Upper lobe of left lung (tissue), 4 donors: Measurements from ENCODE around the gene ATXN2.
A peak's percentile ranks its signal among the peaks of the same experiment; 100 is the strongest.

Experiments used
- POLR2A ChIP-seq, 4 donors: fragments of 450-650 bp; IDR thresholded peaks; one replicate each; pipeline ENCODE4 v1.5.1; 2016 to 2017; ENCODE audit warnings: antibody characterized with exemption in 4 of 4, mild to moderate bottlenecking in 2 of 4
- POLR2AphosphoS5 ChIP-seq, 2 donors: sonication (generic); formaldehyde crosslinking; IDR thresholded peaks; one replicate each; pipeline ENCODE4 v1.5.1; 2017; ENCODE audit warnings: antibody characterized with exemption in 2 of 2
- TF ChIP-seq, protein P1 (sequence below), 6 experiments: fragments of 450-650 bp in 4 of 6; fragments of 200-600 bp in 2 of 6; sonication (generic) in 2 of 6; IDR thresholded peaks; one replicate each; pipeline ENCODE4 v1.5.1; 2016 to 2019; ENCODE audit warnings: antibody characterized with exemption in 6 of 6

DNA sequence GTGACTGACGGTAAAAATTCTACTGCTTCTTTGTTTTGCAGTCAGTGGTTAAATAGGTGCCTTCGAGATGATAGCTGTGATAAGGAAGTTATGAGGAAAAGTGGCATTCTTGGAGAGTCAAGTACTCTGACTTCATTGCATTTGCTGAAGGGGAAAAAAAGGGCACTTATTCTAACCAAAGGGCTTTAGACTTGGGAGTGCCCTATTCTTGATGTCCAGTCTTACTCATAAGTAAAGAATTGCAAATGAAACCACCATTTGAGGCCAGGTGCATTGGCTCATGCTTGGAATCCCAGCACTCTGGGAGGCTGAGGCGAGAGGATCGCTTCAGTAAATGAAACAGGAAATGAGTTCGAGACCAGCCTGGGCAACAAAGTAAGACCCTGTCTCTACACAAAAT is 46.3 kb upstream of the ATXN2 start:
- TF ChIP-seq, protein P1, sequence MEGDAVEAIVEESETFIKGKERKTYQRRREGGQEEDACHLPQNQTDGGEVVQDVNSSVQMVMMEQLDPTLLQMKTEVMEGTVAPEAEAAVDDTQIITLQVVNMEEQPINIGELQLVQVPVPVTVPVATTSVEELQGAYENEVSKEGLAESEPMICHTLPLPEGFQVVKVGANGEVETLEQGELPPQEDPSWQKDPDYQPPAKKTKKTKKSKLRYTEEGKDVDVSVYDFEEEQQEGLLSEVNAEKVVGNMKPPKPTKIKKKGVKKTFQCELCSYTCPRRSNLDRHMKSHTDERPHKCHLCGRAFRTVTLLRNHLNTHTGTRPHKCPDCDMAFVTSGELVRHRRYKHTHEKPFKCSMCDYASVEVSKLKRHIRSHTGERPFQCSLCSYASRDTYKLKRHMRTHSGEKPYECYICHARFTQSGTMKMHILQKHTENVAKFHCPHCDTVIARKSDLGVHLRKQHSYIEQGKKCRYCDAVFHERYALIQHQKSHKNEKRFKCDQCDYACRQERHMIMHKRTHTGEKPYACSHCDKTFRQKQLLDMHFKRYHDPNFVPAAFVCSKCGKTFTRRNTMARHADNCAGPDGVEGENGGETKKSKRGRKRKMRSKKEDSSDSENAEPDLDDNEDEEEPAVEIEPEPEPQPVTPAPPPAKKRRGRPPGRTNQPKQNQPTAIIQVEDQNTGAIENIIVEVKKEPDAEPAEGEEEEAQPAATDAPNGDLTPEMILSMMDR (IDR thresholded peaks at IDR 0.05) = no peak
- TF ChIP-seq POLR2A (IDR thresholded peaks at IDR 0.05) (peak in 1 of 4 donors; percentile 16), POLR2AphosphoS5 (IDR thresholded peaks at IDR 0.05) (peak in 1 of 2 donors; percentile 37)
